Measurements from ENCODE around the gene HMX2.

Gene HMX2

DNA sequence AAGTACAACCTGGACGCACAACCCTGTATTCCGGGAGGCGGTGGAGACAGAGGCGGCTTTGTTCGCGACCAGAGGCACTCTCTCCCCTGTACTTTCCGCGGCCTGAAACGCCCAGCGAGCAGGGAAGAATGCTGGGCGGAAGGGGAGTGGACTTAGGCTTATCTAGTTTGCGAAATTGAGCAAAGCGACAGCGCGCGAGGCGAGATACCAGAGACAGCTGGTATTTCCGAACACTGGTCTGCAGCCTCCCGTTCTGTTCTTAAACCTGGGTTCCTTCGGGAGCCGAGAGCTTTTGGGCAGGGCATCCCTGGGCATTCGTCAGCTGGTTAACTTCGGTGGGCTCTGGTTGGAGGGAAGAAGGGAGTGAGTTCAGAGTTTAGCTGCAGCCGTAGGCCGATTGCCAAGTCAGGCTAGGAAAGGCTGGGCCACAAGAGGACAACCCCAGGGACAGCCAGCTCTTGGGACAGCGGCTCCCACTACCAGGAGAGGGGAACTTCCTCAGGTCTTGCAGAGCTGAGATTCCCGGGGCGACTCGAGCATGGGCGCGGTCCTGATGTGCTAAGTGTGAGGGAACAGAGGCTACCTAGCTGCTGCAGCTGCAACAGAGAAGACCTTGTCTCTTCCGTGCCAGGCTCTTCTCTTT lies 8.3 kb upstream of the HMX2 start:
- DNase-seq = no peak

DNA sequence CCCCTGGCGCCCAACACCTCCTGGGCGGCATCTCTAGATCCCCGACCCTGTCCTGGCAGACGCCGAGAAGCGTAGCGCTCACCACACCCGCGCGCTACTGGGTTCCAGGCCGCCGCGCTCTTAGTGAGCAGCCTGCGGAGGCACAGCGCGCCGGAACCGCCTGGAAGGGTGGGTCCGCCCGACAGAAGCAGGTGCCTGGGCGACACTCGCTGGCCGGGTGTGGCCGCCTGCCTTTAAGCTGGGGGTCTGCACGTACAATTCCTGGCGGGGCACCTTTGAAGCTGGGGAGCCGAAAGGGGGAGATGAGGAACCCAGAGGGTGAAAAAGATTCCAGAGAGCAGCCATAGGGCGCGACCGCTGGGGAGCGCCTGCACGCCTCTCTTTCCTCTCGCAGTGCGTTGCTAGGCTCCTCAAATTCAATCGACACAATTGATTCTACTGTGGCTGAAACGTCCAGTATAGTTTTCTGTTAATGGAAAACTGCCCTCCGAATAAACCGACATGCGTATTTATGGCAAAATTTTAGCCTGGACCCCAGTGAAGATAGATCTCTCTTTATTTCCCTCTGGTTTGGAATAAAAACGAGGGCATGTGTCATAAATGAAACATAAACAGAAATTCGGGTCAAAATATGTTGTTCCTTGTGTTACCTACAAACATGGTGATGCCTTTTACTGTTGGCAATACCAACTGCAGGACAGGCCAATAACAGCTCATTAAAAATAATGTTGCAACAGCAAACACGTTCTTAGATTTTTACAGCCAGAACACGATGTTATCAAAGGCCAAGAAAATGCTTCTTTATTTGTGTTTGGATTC lies 7.6 kb upstream of the HMX2 start:
- DNase-seq = peak; percentile 67

DNA sequence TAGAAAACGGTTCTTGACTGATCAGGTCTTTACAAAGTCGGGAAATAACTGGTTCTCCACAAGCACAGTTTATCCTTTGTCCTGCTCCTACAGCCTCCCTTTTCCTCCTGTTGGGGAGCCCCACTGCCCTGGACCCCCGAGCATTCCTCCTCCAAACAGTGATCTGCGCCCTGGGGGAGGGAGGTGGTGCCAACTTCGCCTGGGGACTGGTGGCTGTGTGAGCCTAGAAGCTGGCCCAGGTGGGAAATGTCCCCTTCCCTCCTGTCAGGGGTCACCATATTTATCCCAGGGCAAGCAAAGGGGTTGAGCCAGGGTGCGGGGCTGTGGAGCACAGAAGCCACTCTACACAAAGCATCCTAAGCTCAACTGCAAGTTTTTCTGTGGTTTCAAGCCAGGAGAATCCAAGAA lies 6.9 kb upstream of the HMX2 start:
- DNase-seq = no peak

DNA sequence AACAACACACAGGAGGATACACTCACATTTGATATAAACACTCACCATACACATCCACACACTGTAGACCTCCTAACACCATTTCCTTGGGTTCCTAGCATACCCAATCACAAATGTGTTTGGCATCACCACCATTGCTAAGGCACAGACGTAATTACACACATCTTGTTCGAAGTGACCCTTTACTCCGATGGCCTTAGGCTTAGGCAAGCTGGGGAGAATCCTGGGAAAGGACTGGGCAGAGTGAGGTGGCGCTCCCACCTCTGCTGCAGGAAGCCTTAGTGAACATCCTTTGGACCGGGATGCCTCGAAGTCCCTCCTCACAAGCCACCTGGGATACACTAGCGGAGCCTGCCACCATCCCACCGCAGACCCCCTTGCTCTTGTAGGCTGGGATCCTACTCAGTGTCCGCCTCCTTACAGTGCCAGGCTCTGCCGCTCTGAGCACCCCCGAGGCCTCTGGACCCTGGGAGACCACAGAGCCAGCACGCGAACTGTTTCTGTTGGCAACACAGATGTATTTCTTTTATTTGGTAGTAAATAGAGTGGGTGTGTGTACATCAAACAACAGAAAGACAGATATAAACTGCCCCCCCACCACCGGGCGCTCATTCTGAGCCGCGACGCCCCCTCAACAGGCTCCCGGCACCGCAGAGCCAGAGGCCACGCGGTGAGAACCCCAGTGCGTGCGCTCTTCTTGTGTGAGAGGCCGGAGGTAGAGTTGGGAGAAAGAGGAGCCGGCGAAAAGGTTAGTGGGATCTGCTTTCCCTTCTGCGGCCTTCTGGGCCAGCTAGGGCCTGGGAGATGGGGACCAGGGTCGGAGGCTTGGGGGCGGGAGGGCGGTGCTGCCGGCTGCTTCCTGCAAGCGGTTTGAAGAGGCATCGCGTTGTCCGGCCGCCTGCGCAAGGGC lies 5.9 kb upstream of the HMX2 start:
- DNase-seq = no peak

DNA sequence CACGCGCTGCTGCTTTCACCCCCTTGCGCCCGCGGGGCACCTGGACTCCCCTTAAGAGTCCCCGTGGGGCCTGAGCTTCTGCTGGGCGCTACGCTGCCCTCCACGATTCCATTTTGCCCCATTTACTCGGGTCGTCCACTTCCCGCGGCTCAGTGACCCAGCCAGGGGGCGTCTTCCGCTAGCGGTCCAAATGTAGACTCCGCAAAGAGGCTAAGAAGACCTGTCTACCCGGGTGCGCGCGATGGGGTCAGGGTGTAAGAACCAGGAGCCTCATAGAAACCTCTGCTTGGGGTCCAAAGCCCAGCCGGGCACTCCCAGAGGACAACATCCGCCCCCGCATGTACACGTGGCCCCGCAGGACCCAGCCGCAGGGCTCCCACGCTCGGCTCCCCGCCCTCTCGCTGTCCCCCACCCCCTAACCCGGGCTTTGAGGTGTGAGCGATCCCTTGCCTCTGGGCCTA lies 5.2 kb upstream of the HMX2 start:
- DNase-seq = no peak

DNA sequence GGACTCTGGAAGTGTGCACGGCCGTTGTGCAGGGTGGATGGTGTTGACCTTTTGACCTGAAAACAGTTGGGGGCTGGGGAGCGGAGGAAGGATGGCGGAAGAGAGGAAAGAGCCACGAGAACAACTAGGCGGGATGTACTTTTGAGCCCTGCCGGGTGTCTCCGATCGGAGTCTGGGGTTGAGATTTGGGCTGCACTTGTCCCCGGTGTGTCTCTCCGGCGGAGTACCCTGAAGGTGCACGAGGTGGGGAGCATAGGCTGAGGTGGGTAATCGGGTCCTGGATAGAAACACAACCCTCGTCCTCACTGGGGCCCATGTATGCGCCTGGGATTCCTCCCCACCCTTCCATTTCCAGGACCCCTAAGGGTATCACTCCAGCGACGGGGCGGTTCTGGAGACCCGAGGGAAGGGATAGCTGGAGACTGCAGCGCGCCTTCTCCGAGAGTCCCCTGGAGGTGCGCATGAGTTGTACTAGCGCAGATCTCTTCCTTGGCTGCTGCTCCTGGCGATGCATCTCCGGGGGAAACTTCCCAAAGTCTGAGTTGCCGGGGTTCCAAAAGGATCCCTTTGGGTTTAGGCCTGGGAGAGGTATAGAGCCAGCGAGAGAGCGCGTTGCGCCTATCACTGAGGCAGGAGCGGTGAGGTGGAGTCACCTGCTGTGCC lies 4.6 kb upstream of the HMX2 start:
- DNase-seq = no peak

DNA sequence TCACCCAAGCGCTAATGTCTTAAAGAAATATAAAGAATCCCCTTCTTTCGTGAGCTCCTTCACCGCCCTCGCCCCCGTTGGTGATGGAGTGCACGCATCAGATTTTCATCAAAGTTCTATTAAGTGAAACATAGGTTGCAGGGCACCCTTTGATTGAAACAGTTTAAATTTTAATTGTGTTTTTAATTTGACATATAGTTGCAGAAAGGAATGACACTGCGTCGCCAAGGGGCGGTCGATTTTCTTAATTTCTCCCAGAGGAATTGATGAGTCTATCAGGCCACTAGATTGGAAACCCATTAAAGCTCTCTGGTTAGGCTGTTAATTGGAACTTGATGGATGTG lies 4.1 kb upstream of the HMX2 start:
- no peak for DNase-seq

DNA sequence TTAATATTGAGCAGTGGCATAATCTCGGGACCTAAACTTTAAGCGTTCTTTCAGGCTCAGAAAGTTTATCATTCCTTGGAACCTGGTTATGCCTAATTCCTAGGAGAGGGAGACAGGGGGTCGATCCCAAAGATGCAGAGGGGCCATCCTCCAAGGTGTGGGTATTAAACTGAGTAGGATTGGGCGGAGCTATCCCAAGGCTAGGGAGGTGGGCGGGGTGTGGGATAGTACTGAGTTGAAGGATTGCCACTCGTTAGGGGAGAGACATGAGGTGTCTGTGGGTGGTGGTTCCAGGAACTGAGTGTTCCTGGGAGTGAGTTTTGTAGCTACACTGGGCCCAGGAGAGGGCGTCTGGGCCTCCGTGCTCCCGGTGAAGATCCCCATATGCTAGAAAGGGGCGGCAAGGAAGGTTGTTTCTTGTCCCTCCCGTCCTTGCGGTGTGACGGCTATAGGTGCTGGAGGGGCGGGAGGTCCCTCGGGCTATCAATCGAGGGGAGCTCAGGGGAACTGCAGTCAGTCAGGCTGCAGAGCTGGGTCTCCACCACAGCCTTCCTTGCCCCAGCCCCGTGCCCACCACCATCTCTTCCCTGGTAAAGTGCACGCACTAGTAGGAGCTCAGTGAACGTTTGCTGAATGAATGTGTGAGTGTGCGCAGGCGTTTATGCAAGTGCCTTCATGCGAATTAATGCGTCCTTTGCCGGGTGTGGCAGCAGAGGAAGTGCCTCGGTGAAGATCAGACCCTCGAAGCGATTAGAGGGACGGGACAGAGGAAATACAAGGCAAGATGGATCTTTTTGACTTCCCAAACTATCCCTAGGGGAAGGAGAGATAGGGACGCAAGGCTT lies 3.0 kb upstream of the HMX2 start:
- no peak for DNase-seq

DNA sequence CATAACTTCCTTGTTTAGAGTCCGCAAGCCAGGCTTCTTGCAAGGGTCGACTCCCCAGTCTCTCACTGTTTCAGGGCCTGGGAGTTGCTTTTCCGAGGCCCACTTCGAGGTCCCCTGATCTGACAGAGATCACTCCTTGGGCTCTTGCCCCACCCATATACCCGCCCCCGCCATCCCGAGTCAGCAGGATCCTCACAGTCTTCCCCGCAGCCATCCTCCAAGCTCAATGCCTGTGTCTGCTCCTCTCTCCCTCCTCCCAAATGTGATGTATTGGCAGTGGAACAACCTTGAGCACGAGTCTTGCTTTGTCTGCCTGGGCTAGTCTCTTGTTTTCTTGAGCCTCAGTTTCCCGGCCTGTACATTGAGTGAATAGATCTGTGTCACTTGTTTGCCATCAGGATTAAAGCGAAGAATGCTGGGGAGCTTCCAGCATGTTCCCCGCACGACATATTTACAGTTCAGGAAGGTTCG lies 2.4 kb upstream of the HMX2 start:
- DNase-seq = no peak

DNA sequence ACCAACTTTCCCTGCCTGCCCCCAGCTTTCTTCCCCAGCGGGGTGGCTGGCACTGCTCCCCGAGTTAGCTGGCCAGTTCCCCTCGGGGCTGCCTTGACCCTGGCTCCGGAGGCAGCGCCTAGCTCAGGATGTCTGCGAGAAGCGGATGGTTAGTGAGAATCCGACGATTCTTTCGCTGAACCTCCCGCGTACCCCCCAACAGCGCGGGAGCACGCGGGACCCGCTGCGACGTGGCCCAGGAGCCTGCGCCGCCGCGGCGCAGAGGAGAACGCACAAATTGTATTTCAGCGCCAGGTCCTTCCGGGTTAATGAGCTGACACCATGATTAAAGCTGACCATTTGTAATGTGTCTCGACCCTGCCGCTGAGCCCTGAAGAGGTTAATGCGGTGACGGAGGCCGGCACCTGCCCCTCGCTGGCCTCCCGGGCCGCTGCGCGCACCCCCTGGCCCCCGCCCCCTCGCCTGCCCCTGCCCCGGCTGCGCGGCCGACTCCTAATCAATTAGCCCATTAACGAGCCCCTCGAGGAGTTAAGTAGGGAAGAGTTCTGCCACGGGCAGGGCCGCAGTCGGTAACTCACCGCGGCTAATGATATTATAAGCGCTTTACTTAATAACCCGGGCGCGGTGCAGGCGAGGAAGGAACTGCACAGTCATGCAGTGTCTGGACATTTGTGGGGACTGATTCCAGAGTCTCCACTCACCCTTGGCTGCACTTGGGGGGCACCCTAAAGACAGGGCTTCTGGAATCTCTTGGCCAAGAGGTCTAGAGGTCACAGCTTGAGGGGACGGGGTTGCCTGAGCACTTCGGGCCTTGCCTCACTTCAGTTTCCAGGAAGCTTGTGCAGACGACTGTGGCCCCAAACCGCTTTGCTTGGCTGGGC lies 1.7 kb upstream of the HMX2 start:
- DNase-seq = no peak

DNA sequence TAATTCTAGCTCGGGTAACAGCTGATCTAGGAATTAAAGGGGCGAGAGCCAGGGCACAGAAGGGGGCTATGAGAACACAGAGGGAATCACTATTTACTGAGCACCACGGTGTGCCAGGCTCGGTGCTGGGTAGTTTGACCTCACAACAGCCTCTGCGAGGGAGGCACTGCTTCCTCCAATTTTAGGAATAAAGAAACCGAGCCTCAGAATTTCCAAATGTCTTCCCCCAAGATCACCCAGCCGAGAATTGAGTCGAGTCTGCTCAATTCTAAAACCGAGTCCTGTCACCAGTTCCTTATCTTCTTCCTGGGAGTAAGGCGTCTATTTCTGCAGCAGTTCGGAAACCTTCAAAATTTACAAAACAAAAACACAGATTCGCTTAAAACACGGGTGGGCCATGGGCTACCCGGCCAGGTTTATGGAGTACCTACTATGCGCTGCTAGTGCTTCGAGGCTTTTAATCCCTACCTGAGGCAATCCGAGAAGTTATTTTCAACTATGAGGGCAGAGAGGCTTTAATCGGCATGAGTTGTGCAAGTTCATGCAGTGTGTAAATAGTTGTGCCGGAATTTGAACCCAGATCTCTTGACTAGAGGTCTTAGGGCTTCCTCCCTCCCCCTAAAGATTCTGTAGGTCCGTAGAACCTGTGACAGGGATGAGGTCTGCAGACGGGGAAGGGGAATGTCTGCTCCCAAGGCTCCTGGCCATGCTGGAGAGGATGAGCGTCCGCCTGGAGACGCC lies 872 bp upstream of the HMX2 start:
- DNase-seq = no peak

DNA sequence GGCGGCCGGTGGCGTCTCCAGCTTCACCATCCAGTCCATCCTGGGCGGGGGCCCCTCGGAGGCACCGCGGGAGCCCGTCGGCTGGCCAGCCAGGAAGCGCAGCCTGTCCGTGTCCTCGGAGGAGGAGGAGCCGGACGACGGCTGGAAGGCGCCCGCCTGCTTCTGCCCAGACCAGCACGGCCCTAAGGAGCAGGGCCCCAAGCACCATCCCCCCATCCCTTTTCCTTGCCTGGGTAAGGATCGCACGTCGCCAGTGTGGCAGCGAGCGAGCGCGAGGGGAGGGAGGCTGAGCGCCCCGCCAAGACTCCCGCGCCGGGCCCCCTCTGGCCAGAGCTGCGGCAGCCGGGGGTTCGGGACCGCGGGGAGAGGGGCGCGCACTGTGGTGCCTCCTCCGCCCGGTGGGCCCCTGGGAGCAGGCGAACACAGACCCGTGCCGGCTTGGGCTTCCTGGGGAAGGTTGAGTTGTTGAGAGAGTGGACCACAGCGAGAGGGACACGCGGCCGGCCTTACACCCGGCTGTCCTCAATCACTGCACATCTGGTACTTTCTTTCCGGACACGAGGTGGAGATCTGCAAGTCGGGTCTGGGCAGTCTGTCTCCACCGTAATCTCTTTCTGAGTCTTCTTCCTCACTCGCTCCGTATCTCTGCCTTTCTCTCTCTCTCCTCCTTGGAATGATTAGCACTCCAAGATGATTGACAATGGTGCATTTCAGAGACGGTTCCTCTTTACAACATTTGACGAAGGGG lies 652 bp downstream of the HMX2 start:
- DNase-seq = no peak

DNA sequence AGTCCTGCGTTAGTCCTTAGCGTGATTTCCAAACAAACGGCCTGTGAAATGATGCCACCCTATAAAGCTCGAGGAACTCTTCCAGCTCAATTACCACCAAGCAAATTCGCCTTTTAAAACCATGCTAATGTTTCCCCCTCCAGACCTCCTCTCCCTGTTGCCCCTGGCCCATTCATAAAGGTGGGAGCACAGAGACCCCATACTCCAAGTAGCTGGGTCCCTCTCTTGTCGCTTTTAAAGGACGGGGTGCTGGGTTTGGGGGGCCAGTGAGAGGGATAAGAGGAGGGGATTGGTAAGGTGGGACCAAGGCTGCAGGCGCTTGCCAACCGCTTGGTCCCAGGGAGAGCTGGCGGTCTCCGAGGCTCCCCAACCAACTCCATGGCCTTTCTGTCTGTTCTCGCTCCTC lies 1.2 kb downstream of the HMX2 start:
- DNase-seq = no peak

DNA sequence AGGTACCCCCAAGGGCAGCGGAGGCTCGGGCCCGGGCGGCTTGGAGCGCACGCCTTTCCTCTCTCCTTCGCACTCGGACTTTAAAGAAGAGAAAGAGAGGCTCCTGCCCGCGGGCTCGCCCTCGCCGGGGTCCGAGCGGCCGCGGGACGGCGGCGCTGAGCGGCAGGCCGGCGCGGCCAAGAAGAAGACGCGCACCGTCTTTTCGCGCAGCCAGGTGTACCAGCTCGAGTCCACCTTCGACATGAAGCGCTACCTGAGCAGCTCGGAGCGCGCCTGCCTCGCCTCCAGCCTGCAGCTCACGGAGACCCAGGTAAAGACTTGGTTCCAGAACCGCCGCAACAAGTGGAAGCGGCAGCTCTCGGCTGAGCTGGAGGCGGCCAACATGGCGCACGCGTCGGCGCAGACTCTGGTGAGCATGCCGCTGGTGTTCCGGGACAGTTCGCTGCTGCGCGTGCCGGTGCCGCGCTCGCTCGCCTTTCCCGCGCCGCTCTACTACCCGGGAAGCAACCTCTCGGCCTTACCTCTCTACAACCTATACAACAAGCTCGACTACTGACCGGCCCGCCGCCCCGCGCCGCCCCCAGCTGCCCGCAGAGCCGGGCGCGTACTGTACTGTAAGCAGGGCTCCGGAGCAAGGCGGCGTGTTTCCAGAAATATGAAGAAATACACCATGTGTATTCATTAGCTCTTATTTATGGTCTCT lies 1.8 kb downstream of the HMX2 start:
- DNase-seq = no peak

DNA sequence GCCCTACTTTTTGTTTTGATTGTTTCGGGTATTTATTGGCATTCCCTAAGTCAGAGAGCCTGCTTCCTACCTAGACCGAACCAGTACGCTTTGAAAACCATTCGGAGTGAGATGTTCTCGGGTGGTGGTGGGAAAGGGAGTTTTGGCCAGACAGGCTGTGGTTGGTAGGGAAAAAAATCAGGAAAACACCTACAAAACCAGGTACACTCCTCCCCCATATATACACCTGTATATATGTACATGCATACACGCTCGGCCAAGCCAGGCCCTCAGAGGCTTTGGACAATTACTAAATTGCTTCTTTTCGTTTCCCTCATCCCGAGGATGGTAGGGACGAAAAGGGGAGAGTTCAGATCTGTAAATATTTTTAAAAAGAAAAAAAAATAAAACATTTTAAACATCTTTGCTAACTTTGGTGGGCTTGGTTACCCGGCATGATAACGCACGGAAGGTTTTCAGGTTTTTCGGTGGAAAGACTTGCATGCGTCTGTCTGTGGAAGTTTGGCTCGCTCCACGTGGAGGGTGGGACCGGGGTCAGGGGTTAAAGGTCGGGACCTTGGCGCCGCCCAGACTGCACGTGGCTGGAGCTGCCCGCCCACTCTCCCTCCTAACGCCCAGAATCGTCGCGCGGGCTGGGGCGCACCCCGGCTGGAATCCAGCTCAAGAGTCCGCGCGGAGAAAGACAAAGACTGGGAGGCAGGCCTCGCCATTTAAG lies 2.5 kb downstream of the HMX2 start:
- no peak for DNase-seq

DNA sequence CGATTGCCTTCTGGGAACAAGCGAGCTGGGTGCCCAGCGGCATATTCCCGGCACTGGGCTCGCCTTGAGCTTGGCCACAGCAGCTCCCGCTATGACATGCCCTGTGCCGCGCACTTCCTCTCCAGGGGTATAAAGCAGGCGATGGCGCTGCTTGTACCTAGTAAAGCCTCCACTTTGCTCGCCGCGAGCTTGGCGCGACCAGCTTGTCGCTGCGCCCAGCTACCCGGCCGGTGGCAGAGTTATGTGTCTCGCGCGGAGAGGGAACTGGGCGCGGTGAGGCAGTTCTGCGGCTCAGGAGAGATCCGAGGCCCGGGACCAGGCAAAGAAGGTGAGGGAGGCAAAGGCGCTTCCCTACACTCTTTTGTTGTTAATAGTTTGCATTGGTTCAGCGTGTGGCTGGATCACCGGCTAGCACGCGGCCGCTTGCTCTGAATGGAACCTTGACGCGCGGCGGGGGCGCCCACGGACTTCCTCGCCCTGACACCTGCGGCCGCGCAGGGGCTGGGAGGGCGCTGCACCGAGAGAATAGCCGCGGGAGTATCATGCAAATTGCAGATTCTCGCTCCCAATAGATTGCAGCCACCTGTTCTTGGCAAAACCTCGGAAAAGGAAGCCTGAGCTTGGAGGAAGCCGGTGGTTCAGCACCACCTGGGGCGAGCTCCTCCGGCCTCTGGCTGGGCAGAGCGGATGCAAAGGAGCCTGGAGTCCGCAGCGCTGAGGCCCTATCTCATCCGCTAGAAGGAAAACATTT lies 3.2 kb downstream of the HMX2 start:
- DNase-seq = no peak

DNA sequence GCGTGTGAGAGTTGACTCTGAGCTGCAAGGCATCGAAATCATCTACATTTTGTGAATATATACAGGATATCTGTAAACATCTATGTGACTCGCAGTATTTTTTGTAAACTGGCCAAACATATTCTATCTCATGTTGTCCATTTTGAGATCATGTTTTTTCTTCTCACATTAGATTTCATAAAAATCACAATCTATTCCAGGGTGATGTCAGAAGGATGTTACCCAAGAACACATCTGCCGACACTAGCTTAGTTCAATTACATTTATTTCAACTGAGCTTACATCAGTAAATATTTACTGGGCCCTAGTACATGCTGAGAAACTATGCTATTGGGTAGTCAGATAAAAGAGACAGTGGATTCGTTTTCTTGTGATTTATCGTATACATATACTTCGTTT lies 3.8 kb downstream of the HMX2 start:
- DNase-seq = no peak
